K562 (cell line): ENCODE measurements around the gene SLC25A34.

Experiments
- GTF2F1 ChIP-seq: IDR thresholded peaks from 2 replicates; pipeline ENCODE4 v1.6.1; 2011; ENCODE audit warnings: low read depth, low read length, improper control_type of control experiment
- HNRNPUL1 ChIP-seq: fragments of 200-400 bp; formaldehyde crosslinking; IDR thresholded peaks from 2 replicates; pipeline ENCODE4 v1.6.1; 2017; ENCODE audit warnings: low read length
- SIRT6 ChIP-seq: IDR thresholded peaks from one replicate; pipeline ENCODE4 v1.6.1; 2012; ENCODE audit warnings: low read depth, mild to moderate bottlenecking, control low read depth, inconsistent platforms, low read length, moderate library complexity

- TF ChIP-seq HNRNPUL1: no peak
- no peak for TF ChIP-seq GTF2F1
- TF ChIP-seq SIRT6: no peak
These were observed 2.3 kb upstream of the SLC25A34 start for GRCh38 chr1:15733726-15734226.
